ENCODE results near the gene ZBTB3. TPM values are rescaled to one million over a fixed set of nuclear protein-coding genes. Genes with fewer than 3 reads are reported as not detected.

Gene ZBTB3
- total and polyA plus RNA-seq, 2 of the 8 experiments (the other 6 are each of a cell fraction or from before 2014, with no cell fraction given), result 30.2 to 76.9 TPM

DNA sequence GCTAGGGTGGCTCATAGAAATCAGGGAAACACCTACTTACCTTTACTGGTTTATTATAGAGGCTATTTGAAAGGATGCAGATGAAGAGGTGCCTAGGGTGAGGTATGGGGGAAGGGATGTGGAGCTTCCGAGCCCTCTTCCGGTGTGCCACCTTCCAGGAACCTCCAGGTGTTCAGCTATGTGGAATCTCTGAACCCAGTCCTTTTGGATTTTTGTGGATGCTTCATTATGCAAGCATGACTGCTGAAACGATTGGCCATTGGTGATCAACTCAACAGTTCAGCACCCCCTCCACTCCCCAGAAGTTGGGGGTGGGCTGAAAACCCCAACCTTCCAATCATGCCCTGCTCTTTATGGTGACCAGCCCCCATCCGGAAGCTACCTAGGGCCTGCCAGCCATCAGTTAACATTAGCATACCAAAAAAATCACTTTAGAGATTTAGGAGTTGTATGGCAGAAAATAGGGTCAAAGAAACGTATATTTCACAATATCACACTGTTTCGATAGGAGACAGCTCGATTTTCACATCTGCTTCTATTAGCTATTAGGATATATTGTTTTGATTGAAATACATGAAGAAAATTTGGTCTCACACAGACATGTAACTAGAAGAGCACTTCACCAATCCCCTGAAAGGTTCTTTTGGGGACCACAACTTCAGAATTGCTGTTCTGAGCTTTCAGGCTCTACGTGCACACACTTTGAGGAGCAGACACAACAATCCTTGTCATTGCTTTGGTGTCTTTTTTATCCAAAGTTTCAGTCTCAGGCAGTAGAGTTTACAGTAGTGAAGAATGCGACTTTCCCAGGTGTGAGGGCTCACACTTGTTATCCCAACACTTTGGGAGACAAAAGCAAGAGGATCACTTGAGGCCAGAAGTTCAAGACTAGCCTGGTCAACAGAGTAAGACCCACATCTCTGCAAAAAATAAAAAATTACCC lies 4.2 kb upstream of the ZBTB3 start (continued):
- TF ChIP-seq GTF2F1 (IDR thresholded peaks at IDR 0.05; ENCODE audit: borderline replicate concordance, low read depth, low read length), result no peak
- no peak for TF ChIP-seq TAF7 (optimal IDR thresholded peaks at IDR 0.05; ENCODE audit: borderline replicate concordance, low read depth, low read length)
- TF ChIP-seq SIX5 (IDR thresholded peaks at IDR 0.05; ENCODE audit: low read depth, low read length), result no peak
- no peak for TF ChIP-seq TEAD4 (IDR thresholded peaks at IDR 0.05; ENCODE audit: low read depth, low read length)
- no peak for TF ChIP-seq SRF (IDR thresholded peaks at IDR 0.05; ENCODE audit: low read depth, low read length)
- no peak for TF ChIP-seq SAP30 (IDR thresholded peaks at IDR 0.05; ENCODE audit: insufficient read depth, insufficient replicate concordance, low read length)
- TF ChIP-seq BACH1 (IDR thresholded peaks at IDR 0.05; ENCODE audit: low read length), result no peak
- TF ChIP-seq SUZ12 (IDR thresholded peaks at IDR 0.05; ENCODE audit: low read length), result no peak
- peak in 1 of 2 experiments; percentile 55; a peak in 2 of 4 replicates for TF ChIP-seq SIN3A (conservative IDR thresholded peaks at IDR 0.05 in 1 of 2, IDR thresholded peaks at IDR 0.05 in 1 of 2; ENCODE audit: low read depth in 1 of 2, low read length in 2 of 2)
- TF ChIP-seq RXRA (IDR thresholded peaks at IDR 0.05; ENCODE audit: insufficient read depth, low read depth, low read length), result no peak
- TF ChIP-seq HDAC6 (IDR thresholded peaks at IDR 0.05; ENCODE audit: low read depth, low read length), result no peak
- peak; percentile 22 for TF ChIP-seq NANOG (IDR thresholded peaks at IDR 0.05; ENCODE audit: insufficient read depth, low read depth, low read length, poor library complexity, severe bottlenecking)
- TF ChIP-seq EZH2 (IDR thresholded peaks at IDR 0.05; ENCODE audit: low read depth, low read length, severe bottlenecking), result no peak
- TF ChIP-seq HDAC2 (IDR thresholded peaks at IDR 0.05; ENCODE audit: borderline replicate concordance in 1 of 2, low read depth in 2 of 2, low read length in 2 of 2), result peak in 1 of 2 experiments; percentile 66; a peak in 1 of 4 replicates
- TF ChIP-seq CTBP2 (IDR thresholded peaks at IDR 0.05; ENCODE audit: borderline replicate concordance, insufficient read depth, insufficient read length, low read length), result no peak
- TF ChIP-seq RNF2 (IDR thresholded peaks at IDR 0.05; ENCODE audit: borderline replicate concordance, low read depth, low read length, missing control alignments, poor library complexity, severe bottlenecking), result no peak
- TF ChIP-seq, protein P1, sequence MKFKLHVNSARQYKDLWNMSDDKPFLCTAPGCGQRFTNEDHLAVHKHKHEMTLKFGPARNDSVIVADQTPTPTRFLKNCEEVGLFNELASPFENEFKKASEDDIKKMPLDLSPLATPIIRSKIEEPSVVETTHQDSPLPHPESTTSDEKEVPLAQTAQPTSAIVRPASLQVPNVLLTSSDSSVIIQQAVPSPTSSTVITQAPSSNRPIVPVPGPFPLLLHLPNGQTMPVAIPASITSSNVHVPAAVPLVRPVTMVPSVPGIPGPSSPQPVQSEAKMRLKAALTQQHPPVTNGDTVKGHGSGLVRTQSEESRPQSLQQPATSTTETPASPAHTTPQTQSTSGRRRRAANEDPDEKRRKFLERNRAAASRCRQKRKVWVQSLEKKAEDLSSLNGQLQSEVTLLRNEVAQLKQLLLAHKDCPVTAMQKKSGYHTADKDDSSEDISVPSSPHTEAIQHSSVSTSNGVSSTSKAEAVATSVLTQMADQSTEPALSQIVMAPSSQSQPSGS (IDR thresholded peaks at IDR 0.05; ENCODE audit: low read length), result no peak
- TF ChIP-seq CBX5 (IDR thresholded peaks at IDR 0.05; ENCODE audit: low read depth, low read length), result no peak
- TF ChIP-seq RFX5 (IDR thresholded peaks at IDR 0.05; ENCODE audit: borderline replicate concordance, low read depth, low read length), result no peak
- TF ChIP-seq NRF1 (IDR thresholded peaks at IDR 0.05; ENCODE audit: low read depth, low read length), result no peak
